MCF 10A (cell line): ENCODE measurements around the gene RIN3. TPM values are rescaled to one million over a fixed set of nuclear protein-coding genes. Genes with fewer than 3 reads are reported as not detected.

Experiments
- BruUV-seq: library from RNA; stranded (reverse); fragments of 400-500 nt; replicated peaks from 2 replicates; lab custom pipeline; 2021; lab: Mats Ljungman, UMichigan
- CTCF ChIA-PET: fragments of 300-600 bp; sonication (Branson Sonifier 250); formaldehyde crosslinking; extraction: SDS; loops from one replicate; lab custom pipeline; 2021; ENCODE audit warnings: antibody characterized with exemption, inconsistent platforms; lab: Yijun Ruan, JAX
- POLR2A ChIA-PET: fragments of 300-600, 350-650 bp; sonication (Branson Sonifier 250); formaldehyde crosslinking; extraction: SDS; loops from one replicate; lab custom pipeline; 2020; ENCODE audit warnings: antibody characterized with exemption, inconsistent platforms; lab: Yijun Ruan, JAX
- DNase-seq: peaks from one replicate; pipeline ENCODE4 v3.0.0-alpha.2; 2018; ENCODE audit not compliant: unreplicated experiment
- H3K27ac Mint-ChIP-seq: one replicate; pipeline ENCODE4 v1.8.0; 2022; ENCODE audit warnings: mild to moderate bottlenecking, low read depth, mixed read lengths; ENCODE audit not compliant: unreplicated experiment
- H3K27me3 Mint-ChIP-seq: one replicate; pipeline ENCODE4 v1.8.0; 2022; ENCODE audit warnings: mixed read lengths; ENCODE audit not compliant: insufficient read depth, unreplicated experiment
- H3K36me3 Mint-ChIP-seq: one replicate; pipeline ENCODE4 v1.8.0; 2022; ENCODE audit warnings: mild to moderate bottlenecking, moderate library complexity, mixed read lengths; ENCODE audit not compliant: insufficient read depth, unreplicated experiment
- H3K4me1 Mint-ChIP-seq: one replicate; pipeline ENCODE4 v1.8.0; 2022; ENCODE audit warnings: mixed read lengths; ENCODE audit not compliant: insufficient read depth, unreplicated experiment
- H3K4me3 Mint-ChIP-seq: one replicate; pipeline ENCODE4 v1.8.0; 2022; ENCODE audit warnings: mild to moderate bottlenecking, moderate library complexity, mixed read lengths; ENCODE audit not compliant: unreplicated experiment
- H3K9me3 Mint-ChIP-seq: one replicate; pipeline ENCODE4 v1.8.0; 2022; ENCODE audit warnings: mixed read lengths; ENCODE audit not compliant: unreplicated experiment
- CTCF ChIP-seq: fragments of 200-600 bp; IDR thresholded peaks from one replicate; pipeline ENCODE4 v1.8.0; 2022; ENCODE audit warnings: antibody characterized with exemption, mild to moderate bottlenecking; ENCODE audit not compliant: unreplicated experiment
- intact Hi-C: fragments of 100-400 bp; cut with micrococcal nuclease; formaldehyde crosslinking; loops from 2 replicates; pipeline ENCODE4 v1.14.1; 2022
- total RNA-seq: library from RNA; stranded (reverse); gene quantifications from 2 replicates; pipeline ENCODE4 v1.2.3, GENCODE V29; 2022

The RIN3 gene
- total RNA-seq, 1 experiment from 2014 or later: 14.2 TPM

- ChIA-PET CTCF (interaction anchor here (0.6 to 1.0 kb wide), 2 partner anchors 134 to 1154 kb away, joined by 3 to 4 read pairs; no protein-coding TSS in a partner anchor), POLR2A (interaction anchor here (0.6 kb wide), 1 partner anchor 295 kb away, joined by 3 read pairs; no protein-coding TSS in a partner anchor)
- intact Hi-C loops: no loop called here
- TF ChIP-seq CTCF: no peak
- H3K27ac Mint-ChIP-seq: no peak overlapping the region
- H3K4me1 Mint-ChIP-seq: peaks cover 12% of the 10 kb centered on the region
- no peaks in the 10 kb centered on the region for H3K9me3 Mint-ChIP-seq
- H3K36me3 Mint-ChIP-seq: peaks cover 2% of the 10 kb centered on the region
- no peaks in the 10 kb centered on the region for H3K27me3 Mint-ChIP-seq
- no TSS peak for BruUV-seq
- H3K4me3 Mint-ChIP-seq: no peak overlapping the region
- no peak for DNase-seq
Measured at GRCh38 chr14:92544051-92544720, 30.6 kb downstream of the RIN3 start.

- BruUV-seq: no TSS peak
- DNase-seq: no peak
- Mint-ChIP-seq H3K4me3 (no peak overlapping the region), H3K4me1 (no peaks in the 10 kb centered on the region), H3K27me3 (no peaks in the 10 kb centered on the region), H3K36me3 (peaks cover 6% of the 10 kb centered on the region), H3K27ac (no peak overlapping the region), H3K9me3 (no peaks in the 10 kb centered on the region)
- intact Hi-C loops: no loop called here
- TF ChIP-seq CTCF: no peak
- ChIA-PET POLR2A (no interaction called here), CTCF (no interaction called here)
Measured at GRCh38 chr14:92546347-92547053, 32.9 kb downstream of the RIN3 start.

GRCh38 chr14:92549105-92549858 lies 35.7 kb downstream of the RIN3 start:
- ChIA-PET CTCF (interaction anchor here (1.6 kb wide), 1 partner anchor 16 kb away, joined by 3 read pairs; no protein-coding TSS in a partner anchor), POLR2A (interaction anchor here (1.5 kb wide), 1 partner anchor 9 kb away, joined by 5 read pairs; no protein-coding TSS in a partner anchor)
- no TSS peak for BruUV-seq
- Mint-ChIP-seq H3K36me3 (peaks cover 10% of the 10 kb centered on the region), H3K9me3 (no peaks in the 10 kb centered on the region), H3K27ac (no peak overlapping the region), H3K4me3 (no peak overlapping the region), H3K4me1 (no peaks in the 10 kb centered on the region), H3K27me3 (no peaks in the 10 kb centered on the region)
- TF ChIP-seq CTCF: no peak
- intact Hi-C loops: no loop called here
- no peak for DNase-seq
